HepG2 (cell line): ENCODE results near the gene NTSR2. TPM values are rescaled to one million over a fixed set of nuclear protein-coding genes. Genes with fewer than 3 reads are reported as not detected.
A peak's percentile ranks its signal among the peaks of the same experiment; 100 is the strongest.

Source experiments
- AGO2 ChIP-seq: fragments of 200-400 bp; formaldehyde crosslinking; optimal IDR thresholded peaks from 2 replicates; pipeline ENCODE3; 2017; ENCODE audit warnings: mild to moderate bottlenecking, low read depth, low read length, moderate library complexity
- FOXO1 ChIP-seq: sonication (generic); formaldehyde crosslinking; IDR thresholded peaks from 2 replicates; pipeline ENCODE4 v1.4.0; 2020; ENCODE audit warnings: missing genetic modification reagents
- GABPA ChIP-seq, 2 experiments: IDR thresholded peaks; 2 replicates each; pipeline ENCODE4 v1.6.1; 2011 to 2016; ENCODE audit warnings: low read depth in 2 of 2, low read length in 1 of 2, missing biosample characterization in 1 of 2, missing genetic modification characterization in 1 of 2
- KDM2A ChIP-seq: sonication (generic); formaldehyde crosslinking; IDR thresholded peaks from 2 replicates; pipeline ENCODE4 v1.4.0; 2020; ENCODE audit warnings: low read depth, missing genetic modification reagents, borderline replicate concordance
- KLF9 ChIP-seq: IDR thresholded peaks from 2 replicates; pipeline ENCODE4 v1.6.1; 2016; ENCODE audit warnings: low read depth
- LCORL ChIP-seq, 2 experiments: fragments of 450-650 bp in 1 of 2; sonication (generic) in 1 of 2; formaldehyde crosslinking in 1 of 2; IDR thresholded peaks; 2 replicates each; pipeline versions ENCODE4 v1.5.0 to v1.6.1; 2017 to 2020; ENCODE audit warnings: antibody characterized with exemption in 1 of 2, missing genetic modification reagents in 1 of 2
- NFAT5 ChIP-seq: sonication (generic); formaldehyde crosslinking; IDR thresholded peaks from 2 replicates; pipeline ENCODE4 v1.4.0; 2020; ENCODE audit warnings: missing genetic modification reagents
- RBM39 ChIP-seq: fragments of 200-400 bp; formaldehyde crosslinking; IDR thresholded peaks from one replicate; pipeline ENCODE4 v1.6.1; 2018; ENCODE audit warnings: antibody characterized with exemption, mild to moderate bottlenecking, low read depth, low read length; ENCODE audit not compliant: poor library complexity, severe bottlenecking
- RXRB ChIP-seq: IDR thresholded peaks from 2 replicates; pipeline ENCODE4 v1.6.1; 2016; ENCODE audit warnings: borderline replicate concordance, missing genetic modification reagents, missing compliant biosample characterization
- SOX5 ChIP-seq: IDR thresholded peaks from 2 replicates; pipeline ENCODE4 v1.6.1; 2016; ENCODE audit warnings: borderline replicate concordance
- SOX6 ChIP-seq, 2 experiments: fragments of 450-650 bp in 1 of 2; sonication (generic) in 1 of 2; formaldehyde crosslinking in 1 of 2; IDR thresholded peaks; 2 replicates each; pipeline versions ENCODE4 v1.4.0 to v1.6.1; 2017 to 2020; ENCODE audit warnings: antibody characterized with exemption in 1 of 2, mild to moderate bottlenecking in 1 of 2, missing genetic modification reagents in 1 of 2
- TEAD2 ChIP-seq: sonication (generic); formaldehyde crosslinking; IDR thresholded peaks from 2 replicates; pipeline ENCODE4 v1.9.0; 2021; ENCODE audit warnings: missing genetic modification reagents
- ZNF12 ChIP-seq: sonication (generic); formaldehyde crosslinking; IDR thresholded peaks from 2 replicates; pipeline ENCODE4 v1.5.0; 2020; ENCODE audit warnings: missing genetic modification reagents
- ZNF138 ChIP-seq: sonication (generic); formaldehyde crosslinking; IDR thresholded peaks from 2 replicates; pipeline ENCODE4 v1.5.0; 2020; ENCODE audit warnings: mild to moderate bottlenecking, low read depth, missing genetic modification reagents
- ZNF326 ChIP-seq: sonication (generic); formaldehyde crosslinking; IDR thresholded peaks from 2 replicates; pipeline ENCODE4 v1.4.0; 2020; ENCODE audit warnings: missing genetic modification reagents, borderline replicate concordance
- ZNF567 ChIP-seq: sonication (generic); formaldehyde crosslinking; IDR thresholded peaks from 2 replicates; pipeline ENCODE4 v1.8.1; 2023; ENCODE audit warnings: mild to moderate bottlenecking, missing genetic modification reagents, borderline replicate concordance
- ZNF607 ChIP-seq: sonication (generic); formaldehyde crosslinking; IDR thresholded peaks from 2 replicates; pipeline ENCODE4 v1.5.1; 2020; ENCODE audit warnings: missing genetic modification reagents, mild to moderate bottlenecking, borderline replicate concordance
- ZNF713 ChIP-seq: sonication (generic); formaldehyde crosslinking; IDR thresholded peaks from 2 replicates; pipeline ENCODE4 v1.4.0; 2020; ENCODE audit warnings: mild to moderate bottlenecking, missing genetic modification reagents
- ZNF724P ChIP-seq: sonication (generic); formaldehyde crosslinking; IDR thresholded peaks from 2 replicates; pipeline ENCODE4 v1.8.0; 2022; ENCODE audit warnings: missing genetic modification reagents, borderline replicate concordance
- ZNF781 ChIP-seq: sonication (generic); formaldehyde crosslinking; IDR thresholded peaks from 2 replicates; pipeline ENCODE4 v1.5.1; 2020; ENCODE audit warnings: borderline replicate concordance, mild to moderate bottlenecking, missing genetic modification reagents; ENCODE audit errors: not compliant biosample characterization
- ZSCAN20 ChIP-seq: sonication (generic); formaldehyde crosslinking; IDR thresholded peaks from 2 replicates; pipeline ENCODE4 v1.4.0; 2020; ENCODE audit warnings: missing genetic modification reagents, mild to moderate bottlenecking, borderline replicate concordance
- polyA plus RNA-seq, 8 experiments: library from polyadenylated mRNA; depleted of rRNA in 3 of 8; stranded (reverse) in 7 of 8; unstranded in 1 of 8; fragments of >200 nt; fragmentation: Illumina TruSeq in 4 of 8; extraction: Trizol in 4 of 8; gene quantifications; 2 replicates each; pipeline versions ENCODE4 v1.2.1 to v1.2.3, GENCODE V29; 2011 to 2016; ENCODE audit warnings: low read depth in 4 of 8, missing spikeins in 1 of 8, mixed read lengths in 1 of 8; ENCODE audit not compliant: insufficient read depth in 1 of 8
- total RNA-seq, 5 experiments: library from RNA; depleted of rRNA; stranded (reverse); fragments of >200 nt; fragmentation: Illumina TruSeq; extraction: Trizol; gene quantifications; 2 replicates each; pipeline ENCODE4 v1.2.3, GENCODE V29; 2016; ENCODE audit warnings: low read depth in 1 of 5
- TF ChIP-seq, protein P1 (sequence below): IDR thresholded peaks from 2 replicates; pipeline ENCODE4 v1.6.1; 2016; ENCODE audit warnings: control low read depth
- TF ChIP-seq, protein P2 (sequence below): IDR thresholded peaks from 2 replicates; pipeline ENCODE4 v1.6.1; 2018; ENCODE audit warnings: missing genetic modification reagents, mild to moderate bottlenecking, missing compliant biosample characterization

The NTSR2 gene
- total and polyA plus RNA-seq, 2 of the 13 experiments (the other 11 are each of a cell fraction or from before 2014, with no cell fraction given): not detected

DNA sequence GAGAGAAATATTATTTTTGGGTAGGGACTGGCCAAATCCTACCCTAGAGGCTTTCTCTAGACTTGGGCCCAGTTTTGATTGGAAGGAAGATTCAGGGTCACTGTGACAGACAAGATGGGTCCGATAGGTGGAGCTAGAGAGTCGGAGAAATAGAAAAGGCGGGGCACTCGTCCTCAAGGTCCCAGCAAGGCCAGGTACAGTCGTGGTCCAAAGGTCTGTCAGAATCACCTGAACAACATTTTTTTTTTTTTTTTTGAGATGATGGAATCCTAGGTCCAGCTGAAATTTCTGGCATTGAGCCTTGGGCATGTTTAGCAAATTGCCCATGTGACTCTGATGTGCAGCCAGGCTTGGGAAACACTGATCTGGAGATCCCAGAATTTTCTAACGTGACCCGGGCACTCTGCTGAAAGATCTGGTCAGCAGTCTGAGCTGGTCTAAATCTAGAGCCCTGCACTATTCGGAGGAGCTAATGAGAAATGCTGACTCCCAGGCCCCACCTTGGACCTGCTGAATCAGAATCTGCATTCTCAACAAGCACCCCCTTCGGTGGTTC lies 23.0 kb upstream of the NTSR2 start (continued):
- TF ChIP-seq, protein P1, sequence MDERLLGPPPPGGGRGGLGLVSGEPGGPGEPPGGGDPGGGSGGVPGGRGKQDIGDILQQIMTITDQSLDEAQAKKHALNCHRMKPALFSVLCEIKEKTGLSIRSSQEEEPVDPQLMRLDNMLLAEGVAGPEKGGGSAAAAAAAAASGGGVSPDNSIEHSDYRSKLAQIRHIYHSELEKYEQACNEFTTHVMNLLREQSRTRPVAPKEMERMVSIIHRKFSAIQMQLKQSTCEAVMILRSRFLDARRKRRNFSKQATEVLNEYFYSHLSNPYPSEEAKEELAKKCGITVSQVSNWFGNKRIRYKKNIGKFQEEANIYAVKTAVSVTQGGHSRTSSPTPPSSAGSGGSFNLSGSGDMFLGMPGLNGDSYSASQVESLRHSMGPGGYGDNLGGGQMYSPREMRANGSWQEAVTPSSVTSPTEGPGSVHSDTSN (CRISPR knock-in tag): no peak
- TF ChIP-seq SOX5 (CRISPR knock-in tag): 0 out of 2 replicates have a peak, but pooled peaks have one; percentile 28
- TF ChIP-seq NFAT5: no peak
- TF ChIP-seq ZNF12 (CRISPR knock-in tag): no peak
- TF ChIP-seq, protein P2, sequence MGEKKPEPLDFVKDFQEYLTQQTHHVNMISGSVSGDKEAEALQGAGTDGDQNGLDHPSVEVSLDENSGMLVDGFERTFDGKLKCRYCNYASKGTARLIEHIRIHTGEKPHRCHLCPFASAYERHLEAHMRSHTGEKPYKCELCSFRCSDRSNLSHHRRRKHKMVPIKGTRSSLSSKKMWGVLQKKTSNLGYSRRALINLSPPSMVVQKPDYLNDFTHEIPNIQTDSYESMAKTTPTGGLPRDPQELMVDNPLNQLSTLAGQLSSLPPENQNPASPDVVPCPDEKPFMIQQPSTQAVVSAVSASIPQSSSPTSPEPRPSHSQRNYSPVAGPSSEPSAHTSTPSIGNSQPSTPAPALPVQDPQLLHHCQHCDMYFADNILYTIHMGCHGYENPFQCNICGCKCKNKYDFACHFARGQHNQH (CRISPR knock-in tag): peak; percentile 55; the same call in 1 of the 2 replicates
- TF ChIP-seq FOXO1: peak; percentile 38; the same call in 1 of the 2 replicates
- no peak for TF ChIP-seq ZNF724P (CRISPR knock-in tag)
- TF ChIP-seq GABPA (IDR thresholded peaks at IDR 0.05; ENCODE audit: low read depth, low read length): no peak
- no peak for TF ChIP-seq GABPA (CRISPR knock-in tag; IDR thresholded peaks at IDR 0.05; ENCODE audit: low read depth)
- TF ChIP-seq RXRB (CRISPR knock-in tag): no peak
- no peak for TF ChIP-seq AGO2
- no peak for TF ChIP-seq ZNF567
- TF ChIP-seq KDM2A (CRISPR knock-in tag): no peak
- no peak for TF ChIP-seq ZNF781 (CRISPR knock-in tag)
- no peak for TF ChIP-seq KLF9 (CRISPR knock-in tag)
- TF ChIP-seq ZNF326 (CRISPR knock-in tag): no peak
- no peak for TF ChIP-seq ZNF138 (CRISPR knock-in tag)
- no peak for TF ChIP-seq ZNF713 (CRISPR knock-in tag)
- TF ChIP-seq LCORL (IDR thresholded peaks at IDR 0.05): no peak
- TF ChIP-seq LCORL (CRISPR knock-in tag; IDR thresholded peaks at IDR 0.05): 0 out of 2 replicates have a peak, but pooled peaks have one; percentile 41
- no peak for TF ChIP-seq TEAD2 (CRISPR knock-in tag)
- no peak for TF ChIP-seq RBM39
- no peak for TF ChIP-seq ZSCAN20 (CRISPR knock-in tag)
- no peak for TF ChIP-seq SOX6 (IDR thresholded peaks at IDR 0.05)
- peak; percentile 66 for TF ChIP-seq SOX6 (CRISPR knock-in tag; IDR thresholded peaks at IDR 0.05)
- TF ChIP-seq ZNF607 (CRISPR knock-in tag): no peak
